Breast epithelium (tissue), 4 donors: Measurements from ENCODE around the gene TCF7. TPM values are rescaled to one million over a fixed set of nuclear protein-coding genes. Genes with fewer than 3 reads are reported as not detected.
A peak's percentile ranks its signal among the peaks of the same experiment; 100 is the strongest.

Source experiments
- DNase-seq, 2 donors: peaks; one replicate each; pipeline ENCODE4 v3.0.0-alpha.2; 2019; ENCODE audit warnings: low spot score in 2 of 2
- H3K27ac ChIP-seq, 2 donors: fragments of 200-600 bp; sonication (generic) in 1 of 2; one replicate each; pipeline ENCODE4 v1.5.1; 2016 to 2019; ENCODE audit warnings: mild to moderate bottlenecking in 1 of 2
- H3K27me3 ChIP-seq, 2 donors: fragments of 200-600 bp; sonication (generic) in 1 of 2; one replicate each; pipeline versions ENCODE4 v1.5.1 to v1.6.0; 2017 to 2019; ENCODE audit warnings: control low read depth in 1 of 2, mild to moderate bottlenecking in 1 of 2
- H3K36me3 ChIP-seq: fragments of 200-600 bp; one replicate; pipeline ENCODE4 v1.5.1; 2019
- H3K4me1 ChIP-seq, 2 donors: fragments of 200-600 bp; sonication (generic); one replicate each; pipeline ENCODE4 v1.5.1; 2016 to 2019; ENCODE audit warnings: control low read depth in 1 of 2
- H3K4me3 ChIP-seq, 3 donors: fragments of 200-600 bp; sonication (generic); 1 replicate in 2 of 3; 2 replicates in 1 of 3; pipeline ENCODE4 v1.5.1; 2016 to 2019; ENCODE audit warnings: mild to moderate bottlenecking in 3 of 3, moderate library complexity in 2 of 3
- H3K9me3 ChIP-seq, 2 donors: fragments of 200-600 bp; sonication (generic) in 1 of 2; one replicate each; pipeline ENCODE4 v1.5.1; 2016 to 2019; ENCODE audit warnings: control low read depth in 1 of 2
- POLR2A ChIP-seq: fragments of 450-650 bp; IDR thresholded peaks from one replicate; pipeline ENCODE4 v1.6.1; 2016; ENCODE audit warnings: antibody characterized with exemption, mild to moderate bottlenecking, moderate library complexity
- POLR2AphosphoS5 ChIP-seq, 3 donors: sonication (generic); formaldehyde crosslinking; IDR thresholded peaks; one replicate each; pipeline ENCODE4 v1.6.1; 2017; ENCODE audit warnings: antibody characterized with exemption in 3 of 3
- intact Hi-C: fragments of 100-400 bp; cut with DNase I; formaldehyde crosslinking; loops from one replicate; pipeline ENCODE4 v1.15.1; 2023; ENCODE audit warnings: low total_unique reads
- total RNA-seq, 3 donors: library from RNA; depleted of rRNA; stranded (reverse); fragments of >200 nt; gene quantifications; one replicate each; pipeline ENCODE4 v1.1.0, GENCODE V29; 2016
- TF ChIP-seq, protein P1 (sequence below), 3 donors: fragments of 450-650 bp; IDR thresholded peaks; one replicate each; pipeline ENCODE4 v1.5.1; 2016 to 2017; ENCODE audit warnings: antibody characterized with exemption in 3 of 3, mild to moderate bottlenecking in 3 of 3, moderate library complexity in 3 of 3

The TCF7 gene
- total RNA-seq, 3 donors from 2014 or later: 2.1 to 8.0 (median 6.6) TPM

DNA sequence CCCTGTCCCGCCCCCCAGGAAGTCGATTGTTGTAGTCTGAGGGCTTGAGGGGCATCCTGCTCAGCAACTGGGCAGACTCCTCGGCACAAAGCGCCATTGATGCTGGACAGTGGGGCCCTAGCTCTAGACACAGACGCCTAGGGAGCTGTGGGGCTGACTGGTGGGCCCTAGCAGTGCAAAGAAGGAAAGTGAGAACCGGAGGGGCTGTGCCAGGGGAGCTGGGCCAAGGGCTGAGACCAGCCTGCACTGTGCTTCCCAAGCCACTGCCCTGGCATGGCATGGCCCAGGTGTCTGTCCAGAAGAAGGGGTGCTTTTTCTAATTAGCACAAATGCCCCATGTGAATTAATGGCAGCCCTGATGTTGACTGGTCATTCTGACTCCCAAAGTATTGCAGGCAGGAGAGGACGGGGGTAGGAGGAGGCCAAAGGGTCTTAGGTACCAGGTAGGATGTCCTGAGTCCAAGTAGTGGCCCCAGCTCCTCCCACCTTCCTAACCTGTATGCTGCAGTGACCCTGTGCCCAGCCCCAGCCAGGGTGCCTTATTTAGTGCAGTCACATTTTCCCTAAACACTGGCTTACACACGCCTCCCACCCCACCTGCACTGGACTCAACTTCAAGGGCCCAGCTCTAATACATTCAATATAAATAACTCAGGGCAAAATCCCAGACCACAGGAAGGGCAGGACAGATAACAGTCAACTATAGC, 15.9 kb downstream of the TCF7 start:
- H3K9me3 ChIP-seq: no peaks in the 10 kb centered on the region
- DNase-seq: no peak
- H3K36me3 ChIP-seq: no peaks in the 10 kb centered on the region
- H3K27ac ChIP-seq: peak overlapping the region in 1 of 2 donors; percentile 49
- no peak overlapping the region for H3K4me3 ChIP-seq
- H3K27me3 ChIP-seq: no peaks in the 10 kb centered on the region
- H3K4me1 ChIP-seq: peaks cover 12 to 21% of the 10 kb centered on the region in 2 donors
- intact Hi-C loops: loop anchor here (10.0 kb wide), 1 partner anchor 86 kb away; no protein-coding TSS in a partner anchor
- TF ChIP-seq POLR2A (no peak), POLR2AphosphoS5 (IDR thresholded peaks at IDR 0.05) (no peak)
- TF ChIP-seq, protein P1, sequence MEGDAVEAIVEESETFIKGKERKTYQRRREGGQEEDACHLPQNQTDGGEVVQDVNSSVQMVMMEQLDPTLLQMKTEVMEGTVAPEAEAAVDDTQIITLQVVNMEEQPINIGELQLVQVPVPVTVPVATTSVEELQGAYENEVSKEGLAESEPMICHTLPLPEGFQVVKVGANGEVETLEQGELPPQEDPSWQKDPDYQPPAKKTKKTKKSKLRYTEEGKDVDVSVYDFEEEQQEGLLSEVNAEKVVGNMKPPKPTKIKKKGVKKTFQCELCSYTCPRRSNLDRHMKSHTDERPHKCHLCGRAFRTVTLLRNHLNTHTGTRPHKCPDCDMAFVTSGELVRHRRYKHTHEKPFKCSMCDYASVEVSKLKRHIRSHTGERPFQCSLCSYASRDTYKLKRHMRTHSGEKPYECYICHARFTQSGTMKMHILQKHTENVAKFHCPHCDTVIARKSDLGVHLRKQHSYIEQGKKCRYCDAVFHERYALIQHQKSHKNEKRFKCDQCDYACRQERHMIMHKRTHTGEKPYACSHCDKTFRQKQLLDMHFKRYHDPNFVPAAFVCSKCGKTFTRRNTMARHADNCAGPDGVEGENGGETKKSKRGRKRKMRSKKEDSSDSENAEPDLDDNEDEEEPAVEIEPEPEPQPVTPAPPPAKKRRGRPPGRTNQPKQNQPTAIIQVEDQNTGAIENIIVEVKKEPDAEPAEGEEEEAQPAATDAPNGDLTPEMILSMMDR (IDR thresholded peaks at IDR 0.05): no peak

- Histone ChIP-seq H3K27ac (peak overlapping the region in 1 of 2 donors; percentile 71), H3K27me3 (no peaks in the 10 kb centered on the region), H3K4me3 (no peak overlapping the region), H3K9me3 (no peaks in the 10 kb centered on the region), H3K4me1 (peaks cover 5 to 14% of the 10 kb centered on the region in 2 donors), H3K36me3 (no peaks in the 10 kb centered on the region)
- DNase-seq: no peak
- TF ChIP-seq POLR2AphosphoS5 (IDR thresholded peaks at IDR 0.05) (no peak), POLR2A (no peak)
- intact Hi-C loops: loop anchor here (10.0 kb wide), 1 partner anchor 86 kb away; no protein-coding TSS in a partner anchor
Measured at GRCh38 chr5:134131165-134131564, 16.7 kb downstream of the TCF7 start.

DNA sequence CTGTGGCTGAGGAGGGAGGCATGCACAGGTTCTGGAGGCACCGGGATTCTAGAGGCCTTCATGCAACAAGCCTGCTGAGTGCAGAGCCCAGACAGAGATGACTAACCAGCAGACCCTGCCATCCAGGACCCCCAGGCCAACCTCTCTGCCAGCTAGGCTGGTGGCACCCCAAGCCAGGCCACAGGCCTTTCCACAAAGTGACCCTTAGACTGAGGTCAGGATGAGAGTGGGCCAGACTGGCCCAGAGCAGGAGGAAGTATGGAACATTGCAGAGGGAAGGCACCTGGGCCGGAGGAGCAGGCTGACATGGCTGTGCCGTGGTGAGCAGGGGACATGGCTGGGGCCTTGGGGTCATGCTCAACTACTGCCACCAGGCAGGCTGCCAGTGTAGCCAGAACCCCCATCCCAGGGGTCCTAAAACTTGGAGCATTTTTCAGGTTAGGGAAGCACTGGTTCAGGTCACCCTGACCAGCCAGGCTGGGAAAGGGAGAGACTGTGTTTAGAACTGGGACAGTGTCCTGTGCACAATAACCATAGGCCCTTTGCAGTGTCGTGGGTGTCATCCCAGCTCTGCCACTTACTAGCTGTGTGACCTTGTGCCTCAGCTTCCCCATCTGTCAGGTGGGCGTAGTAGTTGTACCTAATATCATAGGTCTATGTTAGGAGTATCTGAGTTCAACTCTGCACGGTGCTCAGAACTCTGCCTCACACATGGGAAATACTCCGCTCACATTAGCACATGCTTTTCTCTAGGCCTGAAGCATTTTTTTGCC, 17.3 kb downstream of the TCF7 start:
- no peak overlapping the region for H3K4me3 ChIP-seq
- peaks cover 5 to 14% of the 10 kb centered on the region in 2 donors for H3K4me1 ChIP-seq
- no peaks in the 10 kb centered on the region for H3K9me3 ChIP-seq
- no peaks in the 10 kb centered on the region for H3K27me3 ChIP-seq
- TF ChIP-seq POLR2AphosphoS5 (IDR thresholded peaks at IDR 0.05) (no peak), POLR2A (no peak)
- TF ChIP-seq, protein P1 (IDR thresholded peaks at IDR 0.05): no peak
- intact Hi-C loops: loop anchor here (10.0 kb wide), 1 partner anchor 87 kb away; no protein-coding TSS in a partner anchor
- no peaks in the 10 kb centered on the region for H3K36me3 ChIP-seq
- peak overlapping the region; percentile 61 to 71 for H3K27ac ChIP-seq
- DNase-seq: no peak

GRCh38 chr5:134132372-134133187, 18.1 kb downstream of the TCF7 start:
- Histone ChIP-seq H3K27ac (peak overlapping the region; percentile 61 to 71), H3K9me3 (no peaks in the 10 kb centered on the region), H3K4me3 (no peak overlapping the region), H3K36me3 (no peaks in the 10 kb centered on the region), H3K27me3 (no peaks in the 10 kb centered on the region), H3K4me1 (peaks cover 5 to 14% of the 10 kb centered on the region in 2 donors)
- no peak for TF ChIP-seq POLR2AphosphoS5 (IDR thresholded peaks at IDR 0.05)
- TF ChIP-seq POLR2A: no peak
- TF ChIP-seq, protein P1 (IDR thresholded peaks at IDR 0.05): no peak
- no peak for DNase-seq
- intact Hi-C loops: loop anchor here (10.0 kb wide), 1 partner anchor 88 kb away; no protein-coding TSS in a partner anchor
